ENCODE results near the gene GPHN.

The GPHN gene

DNA sequence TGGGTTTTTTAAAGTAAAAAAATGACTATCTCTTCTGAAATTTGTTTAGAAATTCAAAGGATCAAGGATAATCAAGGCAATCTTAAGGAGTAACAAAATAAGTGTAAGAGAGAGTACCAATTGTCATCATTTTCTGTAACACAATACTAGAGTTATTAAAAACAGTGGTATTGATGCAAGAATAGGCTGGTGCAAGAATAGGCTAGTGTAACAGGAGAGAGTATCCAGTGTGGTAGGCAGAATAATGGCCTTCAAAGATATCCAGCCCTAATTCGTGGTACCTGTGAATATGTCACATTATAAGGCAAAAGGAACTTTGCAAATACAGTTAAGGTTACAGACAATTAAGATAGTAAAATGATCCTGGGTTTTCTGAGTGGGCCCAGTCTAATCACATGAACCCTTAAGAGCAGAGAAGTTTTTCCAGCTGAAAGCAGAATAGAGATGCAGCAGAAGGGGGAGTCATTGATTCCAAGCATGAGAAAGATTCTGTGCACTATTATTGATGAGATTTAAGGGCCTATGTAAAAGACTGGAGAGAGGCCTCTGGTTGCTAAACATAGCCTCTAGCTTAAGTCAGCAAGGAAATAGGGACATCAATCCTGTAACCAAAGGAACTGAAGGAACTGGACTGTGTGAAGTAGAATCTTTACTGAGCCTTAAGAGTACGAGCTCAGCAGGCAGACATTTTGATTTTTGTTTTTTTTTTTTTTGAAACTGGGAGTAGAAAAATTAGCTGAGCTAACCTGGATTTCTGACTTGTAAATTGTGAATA, 134.1 kb downstream of the GPHN start:
- Mint-ChIP-seq H3K9me3 (no peaks in the 10 kb centered on the region), H3K4me1 (ENCODE audit: low read depth) (peaks cover 15% of the 10 kb centered on the region), H3K36me3 (ENCODE audit: low read depth) (peaks cover 4% of the 10 kb centered on the region), H3K27me3 (no peaks in the 10 kb centered on the region), H3K27ac (no peak overlapping the region), H3K4me3 (no peak overlapping the region)

- H3K36me3 Mint-ChIP-seq (ENCODE audit: low read depth): peaks cover 4% of the 10 kb centered on the region
- no peaks in the 10 kb centered on the region for H3K9me3 Mint-ChIP-seq
- H3K4me1 Mint-ChIP-seq (ENCODE audit: low read depth): peaks cover 15% of the 10 kb centered on the region
- H3K4me3 Mint-ChIP-seq: no peak overlapping the region
- no peaks in the 10 kb centered on the region for H3K27me3 Mint-ChIP-seq
- H3K27ac Mint-ChIP-seq: no peak overlapping the region
These were observed 135.4 kb downstream of the GPHN start for GRCh38 chr14:66643344-66643743.

DNA sequence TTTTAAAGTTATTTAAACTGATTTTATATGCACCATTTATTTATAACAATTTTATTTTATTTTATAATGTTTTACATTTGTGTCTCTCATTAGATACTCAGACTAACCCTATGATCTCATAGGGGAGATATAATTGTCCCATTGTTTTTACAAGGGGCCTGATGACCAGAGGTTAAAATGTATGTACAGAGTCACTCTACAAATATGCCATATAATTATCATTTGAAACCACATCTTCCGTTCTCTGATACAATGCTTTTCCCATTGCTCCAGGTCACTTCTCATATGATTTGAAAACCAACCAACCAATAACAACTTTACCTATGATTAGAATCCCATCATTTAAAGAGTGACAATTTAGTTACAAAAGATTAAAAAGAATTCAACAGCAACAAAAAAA, 137.8 kb downstream of the GPHN start:
- no peak overlapping the region for H3K4me3 Mint-ChIP-seq
- no peaks in the 10 kb centered on the region for H3K9me3 Mint-ChIP-seq
- no peak overlapping the region for H3K27ac Mint-ChIP-seq
- peaks cover 4% of the 10 kb centered on the region for H3K36me3 Mint-ChIP-seq (ENCODE audit: low read depth)
- H3K27me3 Mint-ChIP-seq: no peaks in the 10 kb centered on the region
- peaks cover 23% of the 10 kb centered on the region for H3K4me1 Mint-ChIP-seq (ENCODE audit: low read depth)

- Mint-ChIP-seq H3K27me3 (no peaks in the 10 kb centered on the region), H3K9me3 (peaks cover 3% of the 10 kb centered on the region), H3K36me3 (ENCODE audit: low read depth) (peaks cover 4% of the 10 kb centered on the region), H3K4me1 (ENCODE audit: low read depth) (peaks cover 8% of the 10 kb centered on the region), H3K27ac (no peak overlapping the region), H3K4me3 (no peak overlapping the region)
These were observed 141.6 kb downstream of the GPHN start for GRCh38 chr14:66649498-66649897.

GRCh38 chr14:66650491-66650911, 142.6 kb downstream of the GPHN start:
- peaks cover 3% of the 10 kb centered on the region for H3K9me3 Mint-ChIP-seq
- H3K27ac Mint-ChIP-seq: no peak overlapping the region
- no peak overlapping the region for H3K4me3 Mint-ChIP-seq
- H3K27me3 Mint-ChIP-seq: no peaks in the 10 kb centered on the region
- H3K36me3 Mint-ChIP-seq (ENCODE audit: low read depth): peaks cover 4% of the 10 kb centered on the region
- peaks cover 8% of the 10 kb centered on the region for H3K4me1 Mint-ChIP-seq (ENCODE audit: low read depth)

- Mint-ChIP-seq H3K27me3 (no peaks in the 10 kb centered on the region), H3K36me3 (ENCODE audit: low read depth) (peaks cover 7% of the 10 kb centered on the region), H3K4me3 (no peak overlapping the region), H3K27ac (no peak overlapping the region), H3K9me3 (peaks cover 3% of the 10 kb centered on the region), H3K4me1 (ENCODE audit: low read depth) (peaks cover 8% of the 10 kb centered on the region)
These were observed 143.7 kb downstream of the GPHN start for GRCh38 chr14:66651536-66652220.

GRCh38 chr14:66652525-66653106, 144.7 kb downstream of the GPHN start:
- Mint-ChIP-seq H3K9me3 (peaks cover 6% of the 10 kb centered on the region), H3K4me1 (ENCODE audit: low read depth) (peaks cover 8% of the 10 kb centered on the region), H3K36me3 (ENCODE audit: low read depth) (peaks cover 9% of the 10 kb centered on the region), H3K27ac (no peak overlapping the region), H3K27me3 (no peaks in the 10 kb centered on the region), H3K4me3 (no peak overlapping the region)

DNA sequence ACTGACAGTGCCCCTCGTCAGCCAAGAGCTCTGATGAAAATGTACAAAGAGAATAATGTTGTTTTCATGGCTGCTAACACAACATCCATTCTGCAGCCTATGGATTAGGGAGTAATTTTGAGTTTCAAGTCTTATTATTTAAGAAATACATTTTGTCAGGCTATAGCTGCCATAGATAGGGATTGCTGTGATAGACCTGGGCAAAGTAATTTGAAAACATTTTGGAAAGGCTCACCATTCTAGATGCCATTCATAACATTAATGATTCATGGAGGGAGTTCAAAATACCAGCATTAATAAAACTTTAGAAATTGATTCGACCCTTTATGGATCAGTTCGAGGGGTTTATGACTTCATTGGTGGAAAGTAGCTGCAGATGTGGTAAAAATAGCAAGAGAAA, 149.8 kb downstream of the GPHN start:
- H3K27me3 Mint-ChIP-seq: no peaks in the 10 kb centered on the region

GRCh38 chr14:66662374-66662773, 154.4 kb downstream of the GPHN start:
- peaks cover 33% of the 10 kb centered on the region for H3K36me3 Mint-ChIP-seq (ENCODE audit: low read depth)
- H3K9me3 Mint-ChIP-seq: peaks cover 50% of the 10 kb centered on the region

More for the DNA sequence above, 149.8 kb downstream of the GPHN start:
- Mint-ChIP-seq H3K36me3 (ENCODE audit: low read depth) (peaks cover 23% of the 10 kb centered on the region), H3K27ac (no peak overlapping the region), H3K4me1 (ENCODE audit: low read depth) (no peaks in the 10 kb centered on the region), H3K4me3 (no peak overlapping the region), H3K9me3 (peaks cover 30% of the 10 kb centered on the region)

GRCh38 chr14:66677780-66678179, 169.8 kb downstream of the GPHN start:
- no peaks in the 10 kb centered on the region for H3K27me3 Mint-ChIP-seq
- no peaks in the 10 kb centered on the region for H3K4me1 Mint-ChIP-seq (ENCODE audit: low read depth)
- no peak overlapping the region for H3K4me3 Mint-ChIP-seq
- peaks cover 57% of the 10 kb centered on the region for H3K36me3 Mint-ChIP-seq (ENCODE audit: low read depth)
- peaks cover 43% of the 10 kb centered on the region for H3K9me3 Mint-ChIP-seq
- H3K27ac Mint-ChIP-seq: no peak overlapping the region

More at GRCh38 chr14:66662374-66662773, 154.4 kb downstream of the GPHN start:
- no peaks in the 10 kb centered on the region for H3K27me3 Mint-ChIP-seq
- H3K27ac Mint-ChIP-seq: no peak overlapping the region
- no peak overlapping the region for H3K4me3 Mint-ChIP-seq
- H3K4me1 Mint-ChIP-seq (ENCODE audit: low read depth): no peaks in the 10 kb centered on the region

DNA sequence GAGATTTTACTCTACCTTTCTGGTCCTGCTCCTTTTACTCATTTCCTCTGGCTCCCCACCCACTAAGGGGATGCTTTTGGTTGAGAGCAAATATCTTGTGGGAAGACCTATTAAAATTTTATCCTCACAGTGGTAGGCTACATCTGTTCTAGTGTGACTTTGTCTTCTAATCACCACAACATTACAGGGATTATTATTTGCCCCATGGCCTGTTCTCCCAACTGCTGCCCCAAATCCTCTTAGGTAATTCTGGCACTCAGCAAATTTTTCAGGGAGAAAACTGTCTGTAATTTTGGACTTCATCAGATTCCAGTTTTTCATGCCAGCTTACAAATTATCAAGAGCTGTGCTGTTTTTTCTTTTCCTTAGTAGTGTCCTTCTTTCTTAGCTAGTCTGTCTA, 172.3 kb downstream of the GPHN start:
- Mint-ChIP-seq H3K27ac (no peak overlapping the region), H3K36me3 (ENCODE audit: low read depth) (peaks cover 67% of the 10 kb centered on the region), H3K27me3 (no peaks in the 10 kb centered on the region), H3K9me3 (peaks cover 37% of the 10 kb centered on the region), H3K4me1 (ENCODE audit: low read depth) (no peaks in the 10 kb centered on the region), H3K4me3 (no peak overlapping the region)

DNA sequence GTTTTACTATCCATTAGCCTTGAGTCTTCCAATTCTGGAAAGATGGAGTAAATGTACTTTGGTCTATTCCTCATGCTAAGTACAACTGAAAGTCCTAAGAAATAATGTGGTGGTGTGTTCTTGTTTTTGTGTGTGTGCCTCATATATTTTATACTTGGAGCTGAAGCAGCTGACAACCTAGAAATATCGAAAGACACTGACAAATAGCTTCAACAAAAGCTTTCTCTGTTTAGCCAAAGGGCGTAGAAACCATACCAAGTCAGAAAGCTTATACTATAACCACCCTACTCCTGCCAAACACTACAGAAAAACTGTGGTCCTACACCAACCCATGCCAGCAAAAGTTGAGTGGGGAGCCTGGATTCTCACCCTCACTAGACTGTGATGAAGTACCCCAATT, 188.4 kb downstream of the GPHN start:
- no peaks in the 10 kb centered on the region for H3K27me3 Mint-ChIP-seq
- peaks cover 9% of the 10 kb centered on the region for H3K9me3 Mint-ChIP-seq
- H3K4me3 Mint-ChIP-seq: no peak overlapping the region
- H3K27ac Mint-ChIP-seq: no peak overlapping the region
- no peaks in the 10 kb centered on the region for H3K4me1 Mint-ChIP-seq (ENCODE audit: low read depth)
- peaks cover 20% of the 10 kb centered on the region for H3K36me3 Mint-ChIP-seq (ENCODE audit: low read depth)

DNA sequence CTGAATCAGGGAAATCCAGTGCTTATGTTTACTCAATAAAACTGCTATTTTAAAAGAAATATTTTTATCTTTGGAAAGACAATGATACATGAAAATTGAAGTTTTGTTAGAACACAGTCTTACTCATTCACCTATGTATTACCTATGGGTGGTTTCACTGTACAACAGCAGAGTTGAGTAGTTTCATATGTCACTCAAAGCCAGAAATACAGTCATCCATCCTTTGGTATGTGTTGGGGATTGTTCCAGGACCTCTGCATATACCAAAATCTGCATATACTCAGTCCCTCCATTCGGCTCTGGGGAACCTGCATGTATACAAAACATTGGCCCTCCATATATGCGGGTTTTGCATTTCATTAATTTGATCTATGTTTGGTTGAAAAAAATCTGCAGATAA, 190.6 kb downstream of the GPHN start:
- Mint-ChIP-seq H3K4me1 (ENCODE audit: low read depth) (no peaks in the 10 kb centered on the region), H3K4me3 (no peak overlapping the region), H3K27ac (no peak overlapping the region), H3K9me3 (peaks cover 23% of the 10 kb centered on the region), H3K36me3 (ENCODE audit: low read depth) (peaks cover 31% of the 10 kb centered on the region), H3K27me3 (no peaks in the 10 kb centered on the region)

- Mint-ChIP-seq H3K27me3 (no peaks in the 10 kb centered on the region), H3K36me3 (ENCODE audit: low read depth) (peaks cover 18% of the 10 kb centered on the region), H3K9me3 (peaks cover 41% of the 10 kb centered on the region), H3K4me1 (ENCODE audit: low read depth) (no peaks in the 10 kb centered on the region), H3K27ac (no peak overlapping the region), H3K4me3 (no peak overlapping the region)
These were observed 193.9 kb downstream of the GPHN start for GRCh38 chr14:66701813-66702212.

- Mint-ChIP-seq H3K4me3 (no peak overlapping the region), H3K36me3 (ENCODE audit: low read depth) (peaks cover 13% of the 10 kb centered on the region), H3K27ac (no peak overlapping the region), H3K27me3 (no peaks in the 10 kb centered on the region), H3K4me1 (ENCODE audit: low read depth) (peaks cover 2% of the 10 kb centered on the region), H3K9me3 (peaks cover 41% of the 10 kb centered on the region)
These were observed 200.3 kb downstream of the GPHN start for GRCh38 chr14:66708267-66708666.
